GDM1 (cell line): Measurements from ENCODE around the gene BTBD7.
A peak's percentile ranks its signal among the peaks of the same experiment; 100 is the strongest.
"Not testable (repeated sequence)": the region's sequence is repeated elsewhere in the genome, so short reads cannot be mapped to it uniquely, and the experiment has no call there.

Experiments
- DNase-seq: peaks from one replicate; lab custom pipeline; 2025; lab: John Stamatoyannopoulos, UW

Gene BTBD7

GRCh38 chr14:93332853-93333630 lies at the start of gene BTBD7:
TSS of gene BTBD7 (minus strand) at chr14:93333036. CDS start at chr14:93296051, 36,985 bp downstream.
- peak; percentile 94 for DNase-seq

GRCh38 chr14:93381644-93382043 lies 48.8 kb upstream of the BTBD7 start:
- DNase-seq: no peak

GRCh38 chr14:93379831-93380230 lies 47.0 kb upstream of the BTBD7 start:
- no peak for DNase-seq

GRCh38 chr14:93375673-93376156 lies 42.9 kb upstream of the BTBD7 start:
- DNase-seq: no peak

GRCh38 chr14:93369713-93370266 lies 37.0 kb upstream of the BTBD7 start:
- DNase-seq: peak; percentile 20

GRCh38 chr14:93368996-93369712 lies 36.3 kb upstream of the BTBD7 start:
- DNase-seq: no peak

GRCh38 chr14:93354873-93355272 lies 22.0 kb upstream of the BTBD7 start:
- DNase-seq: not testable (repeated sequence)

GRCh38 chr14:93348292-93348691 lies 15.5 kb upstream of the BTBD7 start:
- DNase-seq: no peak

GRCh38 chr14:93347850-93348249 lies 15.0 kb upstream of the BTBD7 start:
- DNase-seq: no peak

- DNase-seq: no peak
Measured at GRCh38 chr14:93346926-93347721, 14.3 kb upstream of the BTBD7 start, which contains the start of gene COX8C. TSS of gene COX8C (plus strand) at chr14:93347182. CDS start at chr14:93347269, 87 bp downstream.

GRCh38 chr14:93343797-93344196 lies 11.0 kb upstream of the BTBD7 start:
- DNase-seq: no peak

- DNase-seq: no peak
Measured at GRCh38 chr14:93343266-93343665, 10.4 kb upstream of the BTBD7 start.

- no peak for DNase-seq
Measured at GRCh38 chr14:93337884-93338283, 5.0 kb upstream of the BTBD7 start.

GRCh38 chr14:93337143-93337753 lies 4.4 kb upstream of the BTBD7 start:
- no peak for DNase-seq

GRCh38 chr14:93333631-93334103 lies 831 bp upstream of the BTBD7 start:
- no peak for DNase-seq

- DNase-seq: peak; percentile 40
Measured at GRCh38 chr14:93332397-93332852, 411 bp downstream of the BTBD7 start.

GRCh38 chr14:93331728-93332396 lies 974 bp downstream of the BTBD7 start:
- no peak for DNase-seq

GRCh38 chr14:93331002-93331727 lies 1.7 kb downstream of the BTBD7 start:
- DNase-seq: no peak

- DNase-seq: no peak
Measured at GRCh38 chr14:93330609-93331000, 2.2 kb downstream of the BTBD7 start.
